ENCODE measurements around the gene TJP2. TPM values are rescaled to one million over a fixed set of nuclear protein-coding genes. Genes with fewer than 3 reads are reported as not detected.

TJP2 gene
- total RNA-seq = 147 and 187 TPM in 2 replicates

GRCh38 chr9:69173891-69174615, at the start of gene TJP2:
TSS of gene TJP2 (plus strand) at chr9:69174277. CDS start at chr9:69174373, 96 bp downstream.

Other genes starting within 250 kb of the TJP2 start
- gene PRKACG, start 160.2 kb upstream of the TJP2 start, total RNA-seq = not detected in 2 replicates
- gene FXN, start 138.5 kb upstream of the TJP2 start, total RNA-seq = 2.5 and 3.7 TPM in 2 replicates
- 1.3 and 1.5 TPM in 2 replicates for gene ENTREP1, start 150.9 kb downstream of the TJP2 start, total RNA-seq

Data from endothelial cell of coronary artery (primary cell).